Activated T-cell treated with anti-CD3 and anti-CD28 coated beads, Interleukin-2, amount 50 U/mL, for 48 hours (primary cell): ENCODE data around the gene PIEZO1.
A peak's percentile ranks its signal among the peaks of the same experiment; 100 is the strongest.
"Not testable (repeated sequence)": the region's sequence is repeated elsewhere in the genome, so short reads cannot be mapped to it uniquely, and the experiment has no call there.

Experiments
- DNase-seq, 2 experiments: peaks; one replicate each; pipeline ENCODE4 v3.0.0-alpha.2; 2020

The PIEZO1 gene, protein sequence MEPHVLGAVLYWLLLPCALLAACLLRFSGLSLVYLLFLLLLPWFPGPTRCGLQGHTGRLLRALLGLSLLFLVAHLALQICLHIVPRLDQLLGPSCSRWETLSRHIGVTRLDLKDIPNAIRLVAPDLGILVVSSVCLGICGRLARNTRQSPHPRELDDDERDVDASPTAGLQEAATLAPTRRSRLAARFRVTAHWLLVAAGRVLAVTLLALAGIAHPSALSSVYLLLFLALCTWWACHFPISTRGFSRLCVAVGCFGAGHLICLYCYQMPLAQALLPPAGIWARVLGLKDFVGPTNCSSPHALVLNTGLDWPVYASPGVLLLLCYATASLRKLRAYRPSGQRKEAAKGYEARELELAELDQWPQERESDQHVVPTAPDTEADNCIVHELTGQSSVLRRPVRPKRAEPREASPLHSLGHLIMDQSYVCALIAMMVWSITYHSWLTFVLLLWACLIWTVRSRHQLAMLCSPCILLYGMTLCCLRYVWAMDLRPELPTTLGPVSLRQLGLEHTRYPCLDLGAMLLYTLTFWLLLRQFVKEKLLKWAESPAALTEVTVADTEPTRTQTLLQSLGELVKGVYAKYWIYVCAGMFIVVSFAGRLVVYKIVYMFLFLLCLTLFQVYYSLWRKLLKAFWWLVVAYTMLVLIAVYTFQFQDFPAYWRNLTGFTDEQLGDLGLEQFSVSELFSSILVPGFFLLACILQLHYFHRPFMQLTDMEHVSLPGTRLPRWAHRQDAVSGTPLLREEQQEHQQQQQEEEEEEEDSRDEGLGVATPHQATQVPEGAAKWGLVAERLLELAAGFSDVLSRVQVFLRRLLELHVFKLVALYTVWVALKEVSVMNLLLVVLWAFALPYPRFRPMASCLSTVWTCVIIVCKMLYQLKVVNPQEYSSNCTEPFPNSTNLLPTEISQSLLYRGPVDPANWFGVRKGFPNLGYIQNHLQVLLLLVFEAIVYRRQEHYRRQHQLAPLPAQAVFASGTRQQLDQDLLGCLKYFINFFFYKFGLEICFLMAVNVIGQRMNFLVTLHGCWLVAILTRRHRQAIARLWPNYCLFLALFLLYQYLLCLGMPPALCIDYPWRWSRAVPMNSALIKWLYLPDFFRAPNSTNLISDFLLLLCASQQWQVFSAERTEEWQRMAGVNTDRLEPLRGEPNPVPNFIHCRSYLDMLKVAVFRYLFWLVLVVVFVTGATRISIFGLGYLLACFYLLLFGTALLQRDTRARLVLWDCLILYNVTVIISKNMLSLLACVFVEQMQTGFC (N-terminal part only)

DNA sequence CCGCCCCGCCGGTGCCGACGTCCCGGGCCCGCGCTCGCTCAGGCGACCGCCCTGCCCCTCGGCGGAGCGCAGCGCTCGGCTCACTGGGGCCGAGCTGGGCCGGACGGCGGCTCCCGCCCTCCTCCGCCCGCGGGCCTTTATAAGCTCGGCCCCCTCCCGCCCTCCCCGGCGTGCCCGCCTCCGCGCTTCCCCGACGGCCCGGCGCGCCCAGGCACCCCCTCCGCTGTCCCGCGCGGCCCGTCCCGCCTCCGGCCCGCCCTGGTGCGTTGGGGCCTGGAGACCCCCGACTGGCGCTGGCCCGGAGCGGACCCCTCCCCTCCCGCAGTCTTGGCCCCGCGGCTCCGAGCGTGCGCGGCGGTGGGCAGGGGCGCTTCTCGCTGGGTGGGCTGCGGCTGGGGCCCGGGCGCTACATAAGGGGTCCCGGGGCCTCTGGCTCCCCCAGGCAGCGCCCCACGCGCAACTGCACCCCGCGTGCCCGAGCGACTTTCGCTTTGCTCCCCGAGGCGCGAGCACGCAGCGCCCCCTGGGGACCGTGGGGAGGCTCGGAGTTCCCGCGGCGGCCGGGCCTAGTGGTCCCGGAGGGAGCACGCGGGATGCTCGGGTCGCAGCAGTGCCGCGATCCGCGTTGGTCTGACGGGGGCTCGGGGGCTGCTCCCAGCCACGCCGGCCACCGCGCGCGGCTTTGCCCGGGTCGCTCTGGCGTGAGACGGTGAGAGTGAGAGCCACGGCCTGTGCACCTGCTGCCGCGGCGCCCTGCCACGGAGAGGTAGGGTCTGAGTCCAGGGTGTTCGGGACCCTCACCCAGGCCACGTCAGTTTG lies at the start of gene PIEZO1:
TSS of gene PIEZO1 (minus strand) at position 115 of the 819 bp plus-strand sequence. CDS start 256 bp downstream, outside the sequence.
- peak; percentile 84 to 85 for DNase-seq

DNA sequence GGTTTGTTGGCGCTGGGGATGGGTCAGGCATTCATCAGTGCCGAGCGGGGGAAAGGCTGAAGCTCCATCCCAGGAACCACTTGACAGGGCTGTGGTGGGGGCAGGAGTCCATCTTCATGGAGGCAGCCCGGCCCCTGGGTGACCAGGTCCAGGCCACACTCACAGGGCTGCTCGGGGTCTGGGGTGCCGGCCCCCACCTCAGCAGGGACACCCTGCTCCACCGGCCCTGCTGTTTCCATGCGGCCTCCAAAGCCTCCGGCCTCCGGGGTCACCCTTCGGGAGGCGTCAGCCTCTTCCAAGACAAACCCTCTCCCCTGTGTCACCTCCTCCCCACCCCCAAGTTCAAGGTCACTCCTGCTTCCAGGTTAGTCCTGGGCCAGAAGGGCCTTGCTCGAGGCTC lies 49.6 kb upstream of the PIEZO1 start:
- no peak for DNase-seq

DNA sequence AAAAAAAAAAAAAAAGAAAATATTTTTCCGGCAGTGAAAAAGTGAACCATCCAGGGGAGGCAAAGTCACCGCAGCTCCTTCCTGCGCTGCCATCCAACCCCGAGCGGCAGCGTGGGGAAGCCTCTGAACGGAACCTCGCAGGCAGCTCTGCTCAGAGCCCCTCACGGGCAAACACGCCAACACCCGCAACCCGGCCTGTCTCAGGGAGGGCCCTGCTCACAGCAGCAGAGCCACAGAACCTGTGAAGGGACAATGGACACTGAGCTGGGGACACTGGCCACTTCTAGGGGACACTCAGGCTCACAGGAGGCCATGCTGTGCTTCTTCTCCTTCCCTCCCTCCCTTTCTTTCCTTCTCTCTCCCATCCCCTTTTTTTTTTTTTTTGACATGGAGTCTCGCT lies 48.1 kb upstream of the PIEZO1 start:
- no peak for DNase-seq

DNA sequence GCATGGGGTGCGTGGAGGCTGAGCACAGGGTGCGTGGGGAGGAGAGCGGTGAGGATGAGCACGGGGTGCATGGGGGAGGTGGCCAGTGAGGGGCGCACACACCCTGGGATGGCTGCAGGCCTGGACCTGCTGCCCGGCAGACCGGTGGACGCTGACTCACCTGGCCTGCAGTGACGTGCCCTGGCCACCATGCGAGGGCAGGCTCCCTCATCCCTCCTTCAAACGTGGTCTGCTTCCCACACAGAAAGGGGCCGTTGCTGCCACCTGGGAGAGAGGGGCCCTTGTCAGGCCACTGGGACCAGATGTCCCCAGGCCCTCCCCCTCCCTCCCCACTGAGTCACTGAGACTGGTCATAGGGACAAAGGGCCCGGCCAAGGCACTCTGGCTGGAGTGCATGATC lies 46.8 kb upstream of the PIEZO1 start:
- no peak for DNase-seq

DNA sequence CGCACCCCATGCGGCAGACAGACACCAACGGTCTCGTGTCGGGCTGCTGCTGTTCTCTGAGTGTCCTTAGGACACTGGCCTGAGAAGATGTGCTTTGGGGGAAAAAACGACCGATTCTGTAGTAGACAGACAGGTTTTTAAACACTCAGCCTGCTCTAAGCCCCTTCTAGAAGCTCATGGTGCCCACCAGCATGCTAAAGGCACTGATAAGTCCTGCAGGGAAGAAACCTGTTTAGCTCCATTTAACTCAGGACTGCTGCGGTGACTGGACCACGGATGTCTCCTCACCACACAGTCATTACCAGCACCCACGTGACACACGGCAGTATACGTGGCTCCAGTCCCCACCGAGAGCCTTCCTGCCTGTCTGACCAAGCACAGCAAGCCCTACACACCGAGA lies 45.8 kb upstream of the PIEZO1 start:
- DNase-seq: no peak

DNA sequence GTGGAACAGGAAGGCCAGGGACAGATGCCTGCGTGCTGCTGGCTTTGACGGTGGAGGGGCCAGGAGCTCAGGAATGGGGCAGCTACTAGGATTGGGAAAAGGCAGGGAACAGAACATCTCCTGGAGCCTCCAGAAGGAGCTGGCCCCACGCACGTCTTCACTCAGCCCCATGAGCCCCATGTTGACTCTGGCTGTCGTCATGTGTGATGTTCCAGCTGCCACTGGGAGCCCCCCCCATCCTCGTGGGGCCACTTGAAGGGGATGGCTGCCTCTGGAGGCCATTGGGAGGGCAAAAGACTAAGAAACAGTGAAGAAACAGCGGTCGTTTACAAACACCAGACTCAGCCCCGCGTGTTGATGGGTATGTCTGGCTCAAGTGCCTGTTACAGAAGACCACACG lies 45.2 kb upstream of the PIEZO1 start:
- DNase-seq: no peak

DNA sequence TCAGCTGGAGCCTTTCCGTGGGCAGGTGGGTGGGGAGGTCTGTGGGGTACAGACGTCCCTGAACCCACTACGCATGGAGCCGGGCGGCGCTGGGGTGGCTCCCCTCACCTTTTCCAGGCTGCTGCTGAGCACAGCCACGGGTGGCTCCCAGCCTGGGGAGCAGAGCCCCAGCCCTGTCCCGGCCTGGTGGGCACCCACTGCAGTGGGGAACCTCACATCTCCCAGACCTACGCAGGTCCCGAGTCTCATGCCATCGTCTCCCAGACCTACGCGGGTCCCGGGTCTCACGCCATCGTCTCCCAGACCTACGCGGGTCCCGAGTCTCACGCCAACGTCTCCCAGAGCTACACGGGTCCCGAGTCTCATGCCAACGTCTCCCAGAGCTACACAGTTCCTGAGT lies 43.7 kb upstream of the PIEZO1 start:
- DNase-seq: no peak

DNA sequence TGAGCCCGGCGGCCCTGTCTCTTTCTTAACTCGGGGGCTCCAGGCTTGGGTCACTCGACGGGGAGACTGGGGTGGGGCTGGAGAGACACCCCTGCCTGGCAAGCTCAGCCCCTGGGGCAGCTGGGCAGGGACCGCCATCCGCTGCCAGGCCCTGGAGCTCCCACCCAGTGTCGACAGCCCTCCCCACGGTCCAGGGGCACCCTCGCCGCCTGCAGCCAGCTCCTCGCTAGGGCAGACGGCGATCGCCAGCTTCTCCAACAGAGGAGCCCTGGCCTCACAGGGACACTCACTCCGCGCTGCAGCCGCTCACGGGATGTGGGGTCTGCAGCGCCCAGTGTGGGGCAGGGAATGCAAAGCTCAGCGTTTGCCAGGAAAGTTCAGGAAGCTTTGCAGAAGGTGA lies 42.7 kb upstream of the PIEZO1 start:
- no peak for DNase-seq

DNA sequence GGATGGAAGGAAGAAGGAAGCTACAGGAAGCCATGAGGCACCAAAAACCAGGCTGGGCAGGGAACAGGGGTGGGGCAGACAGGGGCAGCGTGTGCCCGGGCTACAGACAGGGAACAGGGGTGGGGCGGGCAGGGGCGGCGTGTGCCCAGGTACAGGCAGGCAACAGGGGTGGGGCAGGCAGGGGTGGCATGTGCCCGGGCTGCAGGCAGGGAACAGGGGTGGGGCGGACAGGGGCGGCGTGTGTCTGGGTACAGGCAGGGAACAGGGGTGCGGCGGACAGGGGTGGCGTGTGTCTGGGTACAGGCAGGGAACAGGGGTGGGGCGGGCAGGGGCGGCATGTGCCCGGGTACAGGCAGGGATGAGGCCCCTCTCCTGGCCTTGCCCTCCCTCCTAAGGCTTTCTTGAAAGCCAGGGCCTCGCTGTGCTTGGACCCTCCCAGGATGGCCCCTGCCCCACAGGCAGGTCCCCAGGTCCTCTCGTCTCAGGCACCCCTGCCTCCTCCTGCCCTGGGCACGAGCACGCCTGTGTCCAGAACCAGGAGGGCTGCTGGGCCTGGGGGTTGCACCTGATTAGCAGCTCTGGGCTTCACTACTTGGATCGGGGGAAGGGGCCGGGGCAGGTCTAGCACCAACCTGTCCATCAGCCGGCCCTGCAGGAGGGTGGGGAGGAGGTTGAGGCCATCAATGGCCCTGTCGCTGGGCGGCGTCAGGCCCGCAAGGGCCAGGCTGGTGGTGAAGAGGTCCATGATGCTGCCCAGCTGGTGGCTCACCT lies 41.2 kb upstream of the PIEZO1 start:
- no peak for DNase-seq

DNA sequence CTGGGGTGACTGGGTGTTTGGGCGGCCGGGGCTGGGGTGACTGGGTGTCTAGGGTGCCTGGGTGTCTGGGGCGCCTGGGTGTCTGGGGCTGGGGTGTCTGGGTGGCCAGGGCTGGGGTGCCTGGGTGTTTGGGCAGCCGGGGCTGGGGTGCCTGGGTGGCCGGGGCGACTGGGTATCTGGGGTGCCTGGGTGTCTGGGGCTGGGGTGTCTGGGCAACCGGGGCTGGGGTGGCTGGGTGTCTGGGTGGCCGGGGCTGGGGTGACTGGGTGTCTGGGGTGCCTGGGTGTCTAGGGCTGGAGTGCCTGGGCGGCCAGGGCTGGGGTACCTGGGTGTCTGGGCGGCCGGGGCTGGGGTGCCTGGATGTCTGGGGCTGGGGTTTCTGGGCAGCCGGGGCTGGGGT lies 40.1 kb upstream of the PIEZO1 start:
- DNase-seq: no peak

DNA sequence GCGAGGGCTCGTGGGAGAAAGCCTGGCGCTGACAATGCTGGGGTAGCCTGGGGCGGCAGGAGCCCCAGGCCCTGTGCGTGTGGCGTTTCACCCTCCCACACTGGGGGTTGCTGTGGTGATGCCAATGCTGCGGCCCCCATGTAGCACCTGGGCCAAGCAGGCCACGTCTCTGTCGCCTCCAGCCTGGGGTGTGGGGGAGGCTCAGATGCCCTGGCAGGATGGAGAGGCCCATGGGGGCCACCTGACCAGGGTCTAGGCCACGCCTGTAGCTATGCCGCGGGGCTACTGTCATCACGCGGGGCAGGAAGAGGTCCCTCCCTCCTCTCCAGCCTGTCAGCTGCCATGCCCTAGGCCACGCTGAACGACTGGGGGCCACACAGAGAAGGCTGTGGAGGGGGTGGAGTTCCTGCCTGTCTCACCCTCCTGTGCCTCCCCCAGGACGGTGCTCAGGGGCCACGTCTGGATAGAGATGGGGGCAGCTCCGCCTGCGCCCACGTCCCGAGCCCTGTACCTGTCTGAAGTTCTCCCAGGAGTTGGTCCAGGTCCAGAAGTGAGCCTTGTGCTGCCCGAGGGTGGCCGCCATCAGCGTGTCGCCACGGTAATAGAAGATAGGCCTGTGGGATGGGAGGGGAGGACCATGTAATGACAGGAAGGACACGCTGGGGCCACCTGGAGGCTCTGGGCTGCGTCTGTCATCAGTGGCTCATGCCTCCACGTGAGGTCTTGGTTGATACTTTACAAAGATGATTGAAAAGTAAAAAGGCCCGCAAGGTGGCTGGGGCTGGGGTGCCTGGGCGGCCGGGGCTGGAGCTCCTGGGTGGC lies 39.4 kb upstream of the PIEZO1 start:
- no peak for DNase-seq

DNA sequence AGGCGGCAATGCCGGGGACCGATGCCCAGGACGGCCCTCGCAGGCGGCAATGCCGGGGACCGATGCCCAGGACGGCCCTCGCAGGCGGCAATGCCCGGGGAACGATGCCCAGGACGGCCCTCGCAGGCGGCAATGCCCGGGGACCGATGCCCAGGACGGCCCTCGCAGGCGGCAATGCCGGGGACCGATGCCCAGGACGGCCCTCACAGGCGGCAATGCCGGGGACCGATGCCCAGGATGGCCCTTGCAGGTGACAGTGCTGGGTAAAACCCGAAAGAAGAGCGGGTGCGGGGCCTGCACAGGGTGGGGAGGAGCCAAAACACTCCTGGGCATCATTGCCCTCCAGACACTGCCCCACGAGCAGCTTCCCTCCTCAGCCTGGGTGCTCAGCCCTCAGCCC lies 38.6 kb upstream of the PIEZO1 start:
- DNase-seq: not testable (repeated sequence)

DNA sequence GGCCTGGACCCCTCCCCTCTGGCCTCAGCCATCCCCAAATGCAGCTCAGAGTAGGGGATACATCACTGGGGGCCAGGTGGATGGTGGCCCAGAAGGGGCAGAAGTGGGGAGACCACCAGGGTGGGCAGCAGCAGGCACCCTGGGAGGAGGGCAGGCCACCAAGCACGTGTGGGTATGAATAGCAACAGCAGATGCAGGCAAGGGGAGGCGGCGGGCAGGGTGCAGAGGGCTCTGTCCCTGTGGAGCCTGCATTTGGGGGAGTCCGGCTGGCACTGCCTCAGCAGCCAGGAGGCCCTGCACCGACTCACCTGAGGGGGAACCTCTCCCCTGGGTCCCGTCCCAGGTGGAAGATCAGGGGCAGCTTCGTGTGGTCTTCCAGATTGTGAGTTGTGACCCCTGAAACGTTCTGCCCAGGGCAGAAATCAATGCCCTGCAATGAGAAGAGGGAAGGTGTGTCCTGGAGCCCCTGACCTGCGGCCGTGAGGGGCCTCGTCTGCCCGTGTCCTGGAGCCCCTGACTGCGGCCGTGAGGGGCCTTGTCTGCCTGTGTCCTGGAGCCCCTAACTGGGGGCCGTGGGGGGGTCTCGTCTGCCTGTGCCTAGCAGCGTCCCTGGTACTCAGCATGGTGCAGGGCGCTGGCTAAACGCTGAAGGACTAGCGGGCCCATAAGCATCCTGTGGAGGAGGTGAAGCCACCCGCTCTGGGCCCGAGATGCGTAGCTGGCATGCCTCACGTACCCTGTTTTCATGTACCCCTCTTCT lies 37.4 kb upstream of the PIEZO1 start:
- DNase-seq: no peak

DNA sequence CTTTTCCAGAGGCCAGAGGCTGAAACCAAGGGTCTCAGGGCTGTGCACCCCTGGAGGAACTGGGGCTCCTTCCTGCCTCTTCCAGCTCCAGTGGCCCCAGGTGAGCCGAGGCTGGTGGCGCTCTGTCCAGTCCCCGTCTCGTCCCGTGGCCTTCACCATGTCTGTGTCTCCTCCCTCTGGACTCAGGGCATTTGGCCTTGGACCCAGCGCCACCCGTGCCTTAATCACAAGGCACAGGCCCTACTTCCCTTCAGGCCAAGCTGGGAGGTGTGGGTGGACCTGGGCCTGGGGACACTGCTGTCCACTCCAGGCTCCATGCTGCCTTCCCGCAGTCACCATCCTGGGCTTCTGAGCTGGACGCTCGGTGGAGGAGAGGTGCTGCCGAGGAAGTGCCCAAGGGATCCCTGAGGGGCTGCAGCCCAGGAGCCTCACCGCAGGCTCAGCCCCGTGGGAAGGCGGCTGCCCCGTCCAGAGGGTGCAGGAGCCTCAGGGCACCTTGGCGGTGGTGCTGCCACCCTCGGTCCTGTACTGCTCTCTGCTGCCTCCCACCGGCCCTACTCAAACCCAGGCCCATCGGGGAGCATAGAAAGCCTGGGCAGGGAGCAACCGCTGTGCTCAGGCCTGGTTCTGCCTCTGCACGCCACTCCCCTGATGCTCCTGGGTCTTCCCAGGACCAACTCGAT lies 36.3 kb upstream of the PIEZO1 start:
- no peak for DNase-seq

DNA sequence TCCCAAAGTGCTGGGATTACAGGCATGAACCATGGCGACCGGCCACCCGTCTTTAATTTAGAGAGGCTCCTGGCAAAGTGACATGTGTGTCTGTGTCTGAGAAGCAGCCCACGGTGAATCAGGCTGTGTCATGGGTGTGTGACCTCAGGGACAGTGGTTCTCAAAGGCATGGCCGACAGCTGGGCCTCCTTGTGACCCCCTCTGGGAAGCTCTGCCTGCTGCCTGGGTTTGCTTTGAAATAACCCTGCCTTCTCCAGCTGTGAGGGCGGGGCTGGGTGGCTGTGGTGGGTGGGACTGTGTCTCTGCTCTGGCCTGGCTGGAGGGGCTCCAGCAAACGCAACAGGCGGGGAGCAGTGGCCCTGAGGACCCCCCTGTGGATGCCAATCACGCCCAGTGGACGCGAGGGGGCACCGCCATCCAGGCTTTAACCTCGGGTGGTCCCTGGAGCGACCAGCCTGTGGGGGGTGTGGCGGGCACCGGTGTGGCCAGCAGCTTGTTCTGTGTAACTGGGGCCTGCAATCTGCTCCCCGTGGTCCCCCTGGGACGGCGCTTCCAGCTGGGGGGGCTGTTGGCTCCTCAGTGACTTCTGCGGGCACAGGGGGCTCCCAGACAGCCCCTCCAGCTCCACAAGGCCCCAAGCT lies 35.5 kb upstream of the PIEZO1 start:
- DNase-seq: no peak

DNA sequence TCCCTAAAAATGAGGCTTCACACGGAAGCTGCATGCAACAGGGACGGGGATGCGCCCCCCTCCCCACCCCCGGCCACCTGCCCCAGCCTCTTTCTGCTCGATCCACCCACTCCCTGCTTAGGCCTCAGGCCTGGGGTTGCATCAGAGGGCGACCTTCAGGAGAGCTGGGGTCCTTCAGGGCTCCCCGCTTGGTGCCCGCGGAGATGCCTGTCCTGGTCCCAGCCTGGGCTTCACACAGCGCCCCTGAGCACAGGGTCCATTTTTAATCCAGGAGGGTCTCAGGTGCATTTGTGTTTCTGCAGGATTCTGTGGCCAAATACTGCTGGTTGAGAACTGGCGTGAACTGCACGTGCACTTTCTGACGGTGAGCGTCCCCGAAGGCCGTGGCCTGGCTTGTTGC lies 34.1 kb upstream of the PIEZO1 start:
- no peak for DNase-seq

DNA sequence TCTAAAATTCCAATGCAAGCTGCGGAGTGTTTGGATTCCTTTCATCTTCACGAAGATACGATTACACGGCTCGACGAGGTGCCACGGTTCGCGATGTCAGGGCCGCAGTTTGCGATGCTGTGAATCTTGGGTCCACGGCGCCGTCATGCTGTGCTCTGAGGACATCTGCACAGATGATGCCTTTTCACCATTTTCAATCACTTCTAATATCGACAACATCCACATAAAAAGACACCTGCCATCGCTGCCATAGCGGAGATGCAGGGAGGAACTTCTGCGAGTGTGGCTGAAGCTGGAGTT lies 33.5 kb upstream of the PIEZO1 start:
- DNase-seq: no peak

DNA sequence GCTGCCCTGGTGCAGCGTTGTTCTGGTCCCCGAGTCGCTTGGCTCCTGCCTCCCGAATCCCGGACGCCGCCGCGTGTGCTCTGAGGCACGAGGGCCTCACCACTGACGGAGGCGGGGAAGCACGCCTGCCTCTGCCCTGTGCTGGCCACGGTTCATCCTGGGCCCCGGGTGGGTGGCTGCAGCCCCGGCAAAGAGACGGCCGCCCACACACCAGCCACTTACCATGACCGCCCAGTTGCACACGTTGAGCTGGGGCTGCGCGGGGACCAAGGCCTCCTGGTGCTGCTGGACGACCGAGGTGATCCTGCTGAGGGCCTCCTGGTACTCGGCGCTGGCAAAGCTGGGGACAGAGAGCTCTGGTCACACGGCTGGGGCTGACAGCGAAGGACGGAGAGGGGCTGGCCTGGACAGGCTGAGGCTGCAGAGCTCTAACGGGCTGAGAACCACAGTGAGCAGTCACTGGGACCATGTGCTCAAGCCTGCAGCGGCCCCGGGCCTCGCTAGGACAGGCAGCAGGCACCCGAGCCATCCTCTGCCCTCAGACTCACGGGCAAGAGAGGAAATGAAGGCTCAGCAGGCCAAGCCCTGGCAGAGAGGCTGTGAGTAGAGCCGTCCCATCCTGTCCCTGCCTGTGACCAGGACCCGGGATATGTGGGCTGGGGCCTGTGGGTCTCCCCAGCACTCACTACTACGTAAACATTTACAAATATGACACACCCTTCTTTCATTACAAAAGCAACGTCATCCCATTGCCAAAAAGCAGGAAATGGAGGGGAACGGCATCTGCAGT lies 33.0 kb upstream of the PIEZO1 start:
- DNase-seq: no peak
